GM19397 (cell line): ENCODE results near the gene ARHGEF1.
"Not testable (repeated sequence)": the region's sequence is repeated elsewhere in the genome, so short reads cannot be mapped to it uniquely, and the experiment has no call there.

Experiments
- ATAC-seq: cut with Tn5 transposase; IDR thresholded peaks from one replicate; pipeline ENCODE4 v1.9.1; 2021; ENCODE audit warnings: mild to moderate bottlenecking, moderate library complexity; ENCODE audit not compliant: unreplicated experiment

ARHGEF1 gene

GRCh38 chr19:41904118-41904870, 21.3 kb downstream of the ARHGEF1 start:
- ATAC-seq: no peak

GRCh38 chr19:41905273-41906002, 22.5 kb downstream of the ARHGEF1 start:
- ATAC-seq: no peak

GRCh38 chr19:41906271-41906670, 23.3 kb downstream of the ARHGEF1 start:
- ATAC-seq: no peak

GRCh38 chr19:41906916-41907680, 24.1 kb downstream of the ARHGEF1 start:
- ATAC-seq: no peak

- no peak for ATAC-seq
These were observed 25.1 kb downstream of the ARHGEF1 start for GRCh38 chr19:41907994-41908615.

- ATAC-seq: no peak
These were observed 25.9 kb downstream of the ARHGEF1 start for GRCh38 chr19:41908724-41909464.

GRCh38 chr19:41909706-41910105, 26.7 kb downstream of the ARHGEF1 start:
- no peak for ATAC-seq

GRCh38 chr19:41910240-41910991, 27.4 kb downstream of the ARHGEF1 start:
- ATAC-seq: no peak

- no peak for ATAC-seq
These were observed 28.3 kb downstream of the ARHGEF1 start for GRCh38 chr19:41910992-41911888.

- ATAC-seq: no peak
These were observed 29.1 kb downstream of the ARHGEF1 start for GRCh38 chr19:41911889-41912731.

GRCh38 chr19:41912899-41913537, 30.0 kb downstream of the ARHGEF1 start:
- no peak for ATAC-seq

GRCh38 chr19:41913538-41914423, 30.8 kb downstream of the ARHGEF1 start:
- no peak for ATAC-seq

GRCh38 chr19:41914424-41914834, 31.4 kb downstream of the ARHGEF1 start:
- ATAC-seq: not testable (repeated sequence)

- no peak for ATAC-seq
These were observed 32.2 kb downstream of the ARHGEF1 start for GRCh38 chr19:41915021-41915775.

- no peak for ATAC-seq
These were observed 32.9 kb downstream of the ARHGEF1 start for GRCh38 chr19:41915776-41916414.
